Vagina (tissue), 2 donors: Measurements from ENCODE around the gene ZBTB7C. TPM values are rescaled to one million over a fixed set of nuclear protein-coding genes. Genes with fewer than 3 reads are reported as not detected.

Experiments used
- DNase-seq, 2 donors: peaks; one replicate each; pipeline ENCODE4 v3.0.0-alpha.2; 2017; ENCODE audit errors: extremely low spot score in 2 of 2
- H3K27ac ChIP-seq: fragments of 200-600 bp; sonication (generic); one replicate; pipeline ENCODE4 v1.5.1; 2019
- H3K27me3 ChIP-seq: fragments of 200-600 bp; sonication (generic); one replicate; pipeline ENCODE4 v1.5.1; 2019
- H3K36me3 ChIP-seq, 2 donors: fragments of 200-600 bp; sonication (generic); one replicate each; pipeline ENCODE4 v1.5.1; 2017 to 2019
- H3K4me1 ChIP-seq: fragments of 200-600 bp; sonication (generic); one replicate; pipeline ENCODE4 v1.5.1; 2019
- H3K4me3 ChIP-seq, 2 donors: fragments of 200-600 bp; sonication (generic); 1 replicate in 1 of 2; 2 replicates in 1 of 2; pipeline ENCODE4 v1.5.1; 2016 to 2019
- H3K9me3 ChIP-seq: fragments of 200-600 bp; sonication (generic); one replicate; pipeline ENCODE4 v1.5.1; 2019
- CTCF ChIP-seq, 3 experiments: fragments of 450-650 bp in 2 of 3; fragments of 200-600 bp in 1 of 3; sonication (generic) in 1 of 3; IDR thresholded peaks; one replicate each; pipeline ENCODE4 v1.5.1; 2017 to 2019; ENCODE audit warnings: antibody characterized with exemption in 3 of 3, mild to moderate bottlenecking in 2 of 3, moderate library complexity in 2 of 3
- POLR2A ChIP-seq, 2 donors: fragments of 450-650 bp; IDR thresholded peaks; one replicate each; pipeline ENCODE4 v1.6.1; 2017; ENCODE audit warnings: antibody characterized with exemption in 2 of 2, mild to moderate bottlenecking in 2 of 2, moderate library complexity in 2 of 2
- POLR2AphosphoS5 ChIP-seq, 2 donors: sonication (generic); formaldehyde crosslinking; IDR thresholded peaks; one replicate each; pipeline ENCODE4 v1.9.0; 2017; ENCODE audit warnings: antibody characterized with exemption in 2 of 2, mild to moderate bottlenecking in 2 of 2, low read depth in 1 of 2; ENCODE audit not compliant: insufficient read depth in 1 of 2
- intact Hi-C: fragments of 100-400 bp; cut with DNase I; formaldehyde crosslinking; loops from one replicate; pipeline ENCODE4 v1.15.1; 2023
- total RNA-seq: library from RNA; depleted of rRNA; stranded (reverse); fragments of >200 nt; gene quantifications from one replicate; pipeline ENCODE4 v1.2.3, GENCODE V29; 2016

ZBTB7C gene
- total RNA-seq, 1 donor from 2014 or later, result 40.5 TPM

GRCh38 chr18:48352051-48352755 is 57.0 kb downstream of the ZBTB7C start:
- Histone ChIP-seq H3K9me3 (no peaks in the 10 kb centered on the region), H3K36me3 (no peaks in the 10 kb centered on the region), H3K27ac (no peak overlapping the region), H3K4me3 (no peak overlapping the region), H3K27me3 (no peaks in the 10 kb centered on the region), H3K4me1 (peaks cover 6% of the 10 kb centered on the region)
- TF ChIP-seq POLR2A (IDR thresholded peaks at IDR 0.05) (no peak), CTCF (IDR thresholded peaks at IDR 0.05) (no peak), POLR2AphosphoS5 (IDR thresholded peaks at IDR 0.05; ENCODE audit: insufficient read depth in 1 of 2, low read depth in 1 of 2) (no peak)
- intact Hi-C loops, result no loop called here
- DNase-seq, result no peak

DNA sequence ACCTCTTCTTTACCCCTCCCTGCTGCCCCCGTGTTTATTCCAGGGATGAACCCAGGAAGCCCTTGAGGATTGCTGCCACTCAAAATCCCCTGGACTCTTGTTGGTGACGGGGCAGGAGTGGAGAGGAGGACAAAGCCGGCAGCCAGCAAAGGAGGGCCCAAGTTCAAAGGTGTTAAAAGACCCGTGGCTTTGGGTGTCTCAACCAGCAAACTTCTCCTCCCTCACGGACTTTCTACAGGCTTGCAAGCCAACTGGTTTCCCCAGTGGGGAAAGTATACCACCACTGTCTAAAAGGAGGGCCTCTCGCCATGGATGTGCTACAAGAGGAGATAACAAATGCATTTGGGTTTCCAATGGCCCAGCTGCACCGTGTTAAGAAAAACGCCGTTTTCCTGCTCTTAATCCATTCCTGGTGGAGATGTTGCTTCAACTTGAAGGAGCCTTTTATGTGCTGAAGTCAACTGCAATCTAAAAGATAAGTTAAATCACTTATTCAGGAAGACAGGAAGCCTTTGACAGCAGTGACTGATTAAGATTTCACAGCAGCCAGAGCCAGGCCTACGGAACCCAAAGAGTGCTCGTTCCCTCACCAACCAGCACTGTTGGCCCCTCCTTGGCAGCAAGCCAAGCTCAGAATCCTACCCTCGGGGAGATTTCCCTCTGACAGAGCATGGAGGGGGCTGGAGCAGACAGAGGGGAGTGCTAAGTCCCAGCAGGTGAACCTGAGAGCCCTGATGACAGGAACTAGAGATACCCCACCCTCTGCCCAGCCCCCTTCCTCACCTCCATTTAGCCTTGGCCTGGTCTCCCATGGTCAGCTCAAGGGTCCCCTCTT is 57.8 kb downstream of the ZBTB7C start:
- no peak for TF ChIP-seq POLR2A (IDR thresholded peaks at IDR 0.05)
- TF ChIP-seq CTCF (IDR thresholded peaks at IDR 0.05), result no peak
- no peak for TF ChIP-seq POLR2AphosphoS5 (IDR thresholded peaks at IDR 0.05; ENCODE audit: insufficient read depth in 1 of 2, low read depth in 1 of 2)
- Histone ChIP-seq H3K4me1 (peaks cover 6% of the 10 kb centered on the region), H3K9me3 (no peaks in the 10 kb centered on the region), H3K27me3 (no peaks in the 10 kb centered on the region), H3K36me3 (no peaks in the 10 kb centered on the region), H3K4me3 (no peak overlapping the region), H3K27ac (no peak overlapping the region)
- intact Hi-C loops, result no loop called here
- no peak for DNase-seq

DNA sequence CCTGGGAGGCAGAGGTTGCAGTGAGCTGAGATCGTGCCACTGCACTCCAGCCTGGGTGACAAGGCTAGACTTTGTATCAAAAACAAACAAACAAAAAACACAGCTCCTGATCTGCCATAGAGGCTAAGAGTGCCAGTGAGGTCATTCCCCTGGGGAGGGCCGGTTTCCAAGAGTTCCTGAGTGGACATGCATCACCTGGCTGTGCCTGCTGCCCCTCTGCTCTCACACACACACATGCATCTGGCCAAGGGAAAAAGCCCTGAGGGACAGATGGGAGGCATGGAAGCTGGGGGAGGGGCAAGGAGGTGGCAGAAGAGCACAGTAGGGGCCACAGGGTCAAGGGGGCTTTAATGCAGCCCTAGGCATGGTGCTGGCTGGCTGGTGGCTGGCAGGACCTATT is 60.4 kb downstream of the ZBTB7C start:
- TF ChIP-seq CTCF (IDR thresholded peaks at IDR 0.05) (no peak), POLR2A (IDR thresholded peaks at IDR 0.05) (no peak), POLR2AphosphoS5 (IDR thresholded peaks at IDR 0.05; ENCODE audit: insufficient read depth in 1 of 2, low read depth in 1 of 2) (no peak)
- no peak for DNase-seq
- no peaks in the 10 kb centered on the region for H3K27me3 ChIP-seq
- no peaks in the 10 kb centered on the region for H3K9me3 ChIP-seq
- H3K36me3 ChIP-seq, result no peaks in the 10 kb centered on the region
- H3K4me1 ChIP-seq, result no peaks in the 10 kb centered on the region
- intact Hi-C loops, result no loop called here
- H3K27ac ChIP-seq, result no peak overlapping the region
- no peak overlapping the region for H3K4me3 ChIP-seq

GRCh38 chr18:48347756-48348326 is 61.3 kb downstream of the ZBTB7C start:
- TF ChIP-seq CTCF (IDR thresholded peaks at IDR 0.05) (no peak), POLR2A (IDR thresholded peaks at IDR 0.05) (no peak), POLR2AphosphoS5 (IDR thresholded peaks at IDR 0.05; ENCODE audit: insufficient read depth in 1 of 2, low read depth in 1 of 2) (no peak)
- DNase-seq, result no peak
- intact Hi-C loops, result no loop called here

More at GRCh38 chr18:48347756-48348326, 61.3 kb downstream of the ZBTB7C start:
- no peak overlapping the region for H3K27ac ChIP-seq
- H3K27me3 ChIP-seq, result no peaks in the 10 kb centered on the region
- no peak overlapping the region for H3K4me3 ChIP-seq
- H3K4me1 ChIP-seq, result no peaks in the 10 kb centered on the region
- no peaks in the 10 kb centered on the region for H3K36me3 ChIP-seq
- H3K9me3 ChIP-seq, result no peaks in the 10 kb centered on the region
